GM18511 (cell line): ENCODE results near the gene TSHZ2.

ENCODE experiments used
- ATAC-seq: cut with Tn5 transposase; IDR thresholded peaks from one replicate; pipeline ENCODE4 v1.9.1; 2021; ENCODE audit warnings: mild to moderate bottlenecking, moderate library complexity; ENCODE audit not compliant: unreplicated experiment

The TSHZ2 gene

DNA sequence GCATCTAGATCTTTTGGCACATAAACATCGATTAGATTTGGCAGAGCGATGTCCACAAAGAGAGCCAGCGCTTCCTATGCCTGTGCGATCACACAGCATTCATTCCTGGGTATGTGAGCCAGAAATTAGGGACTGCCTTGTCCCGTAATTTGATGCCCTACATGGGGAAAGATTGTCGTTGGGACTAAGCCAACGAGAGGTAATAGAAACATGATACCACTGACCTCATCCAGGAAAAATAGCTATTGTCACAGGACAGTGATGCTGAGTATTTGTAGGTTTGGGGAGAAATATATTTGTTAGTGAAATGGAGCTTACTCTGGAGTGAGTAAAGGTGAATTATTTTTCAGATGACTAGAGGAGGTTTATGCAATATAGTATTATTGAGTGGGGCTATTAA is 154.0 kb downstream of the TSHZ2 start:
- no peak for ATAC-seq

DNA sequence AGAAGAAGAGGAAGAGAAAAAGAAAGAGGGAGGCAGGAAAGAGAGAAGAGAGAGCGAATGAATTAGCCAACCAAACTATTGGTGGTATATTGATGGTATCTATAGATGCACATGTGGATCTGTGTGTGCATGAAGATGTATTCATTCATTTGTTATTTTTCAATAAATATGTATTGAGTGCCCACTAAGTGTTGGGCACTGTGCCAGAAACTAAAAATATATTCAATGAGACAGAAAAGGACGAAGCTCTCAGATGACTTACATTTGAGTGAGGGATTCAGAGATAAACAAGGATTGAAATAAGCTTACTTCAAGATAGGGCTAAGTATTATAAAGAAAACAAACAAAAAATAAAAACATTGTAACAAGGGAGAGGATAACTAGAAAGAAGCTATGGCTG is 154.9 kb downstream of the TSHZ2 start:
- ATAC-seq, result no peak

DNA sequence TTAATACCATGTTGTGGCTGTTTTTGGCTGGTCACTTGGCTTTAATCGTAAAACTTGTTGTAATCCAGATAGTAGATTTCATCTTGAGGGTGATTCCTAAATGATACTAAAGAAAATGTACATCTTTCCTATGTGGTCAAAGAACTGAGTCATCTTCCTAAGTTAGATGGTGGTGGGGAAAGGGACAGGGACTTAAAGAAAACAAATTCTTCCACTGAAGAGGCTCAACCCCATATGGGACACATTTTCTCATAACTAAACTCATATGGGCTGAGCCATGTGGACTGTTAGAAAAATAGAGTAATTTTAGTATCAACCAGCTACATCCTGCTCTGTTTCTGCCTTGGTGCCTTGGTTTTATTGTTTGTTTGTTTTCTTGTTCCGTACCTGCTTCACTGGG is 155.8 kb downstream of the TSHZ2 start:
- ATAC-seq, result no peak

DNA sequence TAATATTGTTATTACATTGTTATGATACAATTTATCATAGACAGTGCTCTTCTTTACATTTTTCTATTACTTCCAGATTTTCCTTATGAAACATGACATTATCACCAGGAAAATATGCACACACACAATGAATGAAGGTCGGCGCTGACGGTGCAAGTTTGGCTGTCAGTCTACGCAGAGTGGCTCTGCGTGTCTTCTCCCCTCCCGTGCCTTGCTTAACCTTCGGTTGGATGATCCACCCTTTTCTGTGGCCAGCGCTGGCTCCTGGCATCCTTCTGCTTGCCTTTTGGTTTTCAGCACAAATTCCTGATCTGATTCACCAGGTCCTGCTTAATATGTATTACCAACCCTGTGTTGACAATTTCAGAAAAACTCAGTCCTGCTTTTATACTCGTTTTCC is 157.4 kb downstream of the TSHZ2 start:
- ATAC-seq, result no peak

DNA sequence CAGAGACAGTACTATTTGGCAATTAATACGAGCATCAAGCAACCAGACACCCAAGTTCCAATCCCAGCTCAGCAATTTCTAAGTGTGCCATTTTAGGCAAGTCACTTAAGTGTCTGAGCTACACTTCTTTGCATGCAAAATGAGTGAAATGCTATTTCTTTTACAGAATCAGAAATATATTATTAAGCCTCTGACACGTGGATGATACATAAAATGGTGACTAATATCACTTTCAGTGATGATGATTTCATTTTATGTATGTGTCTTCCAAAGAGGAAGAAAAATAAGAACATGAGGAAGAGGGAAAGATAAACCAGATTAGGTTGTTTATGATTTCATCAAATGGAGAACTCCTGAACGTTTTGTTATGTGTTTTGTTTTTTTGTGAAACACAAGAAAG is 158.6 kb downstream of the TSHZ2 start:
- ATAC-seq, result no peak

DNA sequence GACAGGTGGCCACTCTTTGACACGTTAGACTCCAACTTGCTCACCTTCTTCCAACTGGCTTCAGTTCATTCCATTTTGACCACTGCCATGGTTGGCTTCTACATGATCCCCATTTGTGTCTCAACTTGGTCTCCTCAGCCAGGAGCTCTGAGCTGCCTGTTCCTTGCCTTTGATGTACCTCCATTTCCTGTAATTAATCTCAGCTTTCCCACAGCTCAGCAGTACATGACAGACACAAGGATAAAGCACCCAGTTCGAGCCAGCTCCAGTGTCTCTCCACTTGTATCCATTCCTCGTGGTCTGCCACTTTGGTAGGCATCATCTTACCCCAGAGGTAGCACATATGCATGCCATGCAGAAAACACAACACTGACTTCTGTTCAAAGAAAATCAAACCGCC is 161.0 kb downstream of the TSHZ2 start:
- ATAC-seq, result no peak

DNA sequence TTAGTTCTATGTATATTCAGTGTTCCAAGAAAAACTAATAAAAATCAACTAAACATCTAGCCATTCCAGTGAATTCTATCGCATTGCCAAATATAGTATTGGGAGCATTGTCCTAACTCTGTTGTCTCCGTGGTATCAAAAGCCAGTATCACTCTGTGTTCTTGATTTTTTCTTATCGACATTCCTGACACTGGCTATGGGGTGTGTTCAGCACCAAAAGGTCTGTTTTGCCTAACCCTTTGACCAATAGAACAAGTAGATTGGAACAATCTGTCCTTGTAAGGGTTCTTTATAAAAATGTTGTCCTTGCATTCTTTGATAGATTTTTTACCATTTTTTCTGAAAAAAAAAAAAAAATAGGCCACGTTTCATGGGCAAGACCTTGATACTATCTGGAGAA is 161.5 kb downstream of the TSHZ2 start:
- ATAC-seq, result no peak

DNA sequence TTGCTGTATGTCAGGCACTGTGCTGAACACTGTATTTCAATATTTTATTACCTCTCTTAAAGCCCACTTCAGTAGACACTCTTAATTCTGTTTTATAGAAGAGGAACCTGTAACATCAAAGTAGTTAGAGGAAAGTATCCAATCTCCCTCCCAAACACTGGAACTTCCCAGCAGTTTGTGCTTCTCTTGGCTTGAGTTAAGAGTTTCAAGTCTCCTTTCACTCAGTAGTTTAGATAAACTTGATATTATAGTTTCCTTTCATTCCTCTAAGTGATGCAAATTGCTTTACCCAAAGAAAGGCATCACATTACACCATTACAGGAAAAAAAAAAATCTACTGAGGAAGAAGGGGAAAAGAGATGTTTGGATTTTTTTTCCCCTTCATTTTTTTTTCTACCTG is 164.3 kb downstream of the TSHZ2 start:
- no peak for ATAC-seq

DNA sequence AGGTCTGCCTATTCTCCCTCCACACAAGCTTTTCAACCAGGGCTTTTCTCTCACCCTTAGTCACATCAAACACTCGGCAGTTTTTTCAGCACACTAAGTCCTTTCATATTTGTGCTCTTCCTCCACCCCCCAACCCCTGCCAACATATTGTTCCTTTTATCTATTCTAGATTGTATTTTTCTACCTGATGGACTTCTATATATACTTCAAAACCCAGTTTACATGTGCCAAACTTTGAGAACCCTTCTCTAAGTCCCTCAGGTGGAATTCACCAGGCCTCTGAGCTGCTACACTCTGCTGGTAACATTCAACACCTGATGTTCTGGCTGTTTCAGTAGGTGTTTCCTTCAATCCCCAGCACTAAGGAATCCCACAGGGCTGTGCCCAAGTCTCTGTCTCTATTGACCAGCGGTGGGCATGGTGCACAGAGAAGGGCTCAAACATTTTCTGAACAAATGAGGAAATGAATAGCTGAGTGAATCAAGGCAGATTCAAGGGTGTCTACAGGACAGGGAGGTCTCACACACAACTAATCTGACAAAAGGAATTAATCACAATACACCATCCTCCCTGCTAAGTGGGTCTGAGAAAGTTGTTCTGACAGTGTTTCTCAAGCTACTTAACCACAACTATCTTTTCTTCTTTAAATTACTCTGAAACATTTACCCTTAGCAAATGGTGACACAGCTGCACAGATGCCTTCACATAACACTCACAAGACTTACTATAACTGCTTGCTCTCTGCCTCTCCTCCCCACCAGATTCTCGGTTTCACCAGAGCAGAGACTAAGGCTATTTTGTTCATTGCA is 166.5 kb downstream of the TSHZ2 start:
- ATAC-seq, result peak; percentile 91

DNA sequence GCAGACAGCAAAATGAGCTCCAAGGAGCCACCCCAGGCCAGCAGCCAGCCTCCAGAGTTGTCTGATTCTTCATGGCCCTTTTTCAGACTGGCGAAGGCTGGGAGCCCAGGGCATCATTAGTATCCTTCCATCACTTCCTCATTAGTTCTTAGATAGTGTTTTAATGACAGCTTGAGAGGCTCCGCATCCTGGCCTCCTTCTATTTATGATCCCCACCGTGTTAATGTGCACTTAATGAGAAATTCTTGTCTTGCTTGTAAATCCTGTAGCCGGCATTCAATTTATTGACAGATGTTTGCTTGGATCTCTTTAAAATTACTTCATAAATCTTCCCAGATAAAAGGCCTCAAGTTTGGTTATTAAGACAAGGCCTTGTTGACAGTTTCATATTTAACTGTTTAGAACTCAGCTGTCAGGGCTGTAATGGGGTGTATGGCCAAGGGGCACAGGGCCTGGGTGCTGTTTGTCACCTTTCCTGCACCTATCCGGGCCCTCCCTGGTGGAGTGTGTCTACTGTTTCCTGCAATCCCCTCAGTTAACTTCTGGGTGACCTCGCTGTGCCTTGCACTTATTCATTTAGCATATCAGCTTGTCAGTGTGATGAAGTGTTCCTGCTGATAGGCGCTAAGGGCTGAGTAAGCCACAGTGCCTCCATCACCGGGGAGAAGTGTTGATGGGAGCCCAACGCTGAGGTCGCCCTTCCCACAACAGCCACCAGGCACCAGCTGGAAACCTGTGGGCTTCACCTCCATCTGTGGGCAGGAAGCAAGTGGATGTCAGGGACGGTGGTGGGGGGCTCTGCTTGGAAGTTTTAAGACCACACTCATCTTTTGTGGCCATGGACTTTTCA is 169.3 kb downstream of the TSHZ2 start:
- ATAC-seq, result no peak

DNA sequence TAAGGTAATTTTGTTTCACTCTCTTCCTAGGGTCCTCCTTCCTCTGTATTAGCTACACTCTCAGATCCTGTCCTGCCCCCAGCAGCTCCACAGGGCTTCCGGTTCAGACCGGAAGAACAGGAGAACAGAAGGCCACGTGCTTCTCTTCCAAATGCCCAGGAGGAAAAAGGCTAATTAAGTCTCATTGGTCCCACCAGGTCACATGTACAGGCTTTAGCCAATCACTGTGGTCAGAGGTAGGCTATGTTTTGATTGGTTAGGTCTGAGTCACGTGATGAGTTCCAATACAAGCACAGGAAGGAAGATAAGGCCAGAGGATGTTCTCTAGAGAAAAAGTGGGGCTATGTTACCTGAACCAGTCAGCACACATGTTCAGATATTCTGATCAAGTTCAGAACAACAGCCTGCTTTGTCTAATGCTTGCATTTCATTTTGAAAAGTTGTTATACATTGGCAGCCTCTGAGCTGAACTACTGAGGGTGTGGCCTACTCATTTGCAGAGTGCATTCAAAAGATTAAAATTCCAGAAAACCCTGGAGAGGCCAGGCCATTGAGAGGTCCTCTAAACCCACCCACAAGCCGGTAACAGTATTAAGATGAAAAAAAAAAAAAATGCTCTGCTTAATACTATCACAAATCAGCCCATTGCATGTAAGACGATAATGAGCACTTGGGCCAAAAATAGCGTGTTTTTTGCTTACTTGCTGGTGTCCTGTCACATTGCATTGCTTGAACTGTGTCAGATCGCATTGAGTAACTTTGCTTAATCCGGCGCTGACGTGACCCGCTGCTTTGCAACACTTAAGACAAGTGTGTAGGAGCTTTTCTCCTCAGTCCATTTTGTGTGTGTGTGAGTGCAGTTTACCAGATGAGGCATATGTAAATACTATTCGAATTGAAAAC is 170.3 kb downstream of the TSHZ2 start:
- no peak for ATAC-seq

DNA sequence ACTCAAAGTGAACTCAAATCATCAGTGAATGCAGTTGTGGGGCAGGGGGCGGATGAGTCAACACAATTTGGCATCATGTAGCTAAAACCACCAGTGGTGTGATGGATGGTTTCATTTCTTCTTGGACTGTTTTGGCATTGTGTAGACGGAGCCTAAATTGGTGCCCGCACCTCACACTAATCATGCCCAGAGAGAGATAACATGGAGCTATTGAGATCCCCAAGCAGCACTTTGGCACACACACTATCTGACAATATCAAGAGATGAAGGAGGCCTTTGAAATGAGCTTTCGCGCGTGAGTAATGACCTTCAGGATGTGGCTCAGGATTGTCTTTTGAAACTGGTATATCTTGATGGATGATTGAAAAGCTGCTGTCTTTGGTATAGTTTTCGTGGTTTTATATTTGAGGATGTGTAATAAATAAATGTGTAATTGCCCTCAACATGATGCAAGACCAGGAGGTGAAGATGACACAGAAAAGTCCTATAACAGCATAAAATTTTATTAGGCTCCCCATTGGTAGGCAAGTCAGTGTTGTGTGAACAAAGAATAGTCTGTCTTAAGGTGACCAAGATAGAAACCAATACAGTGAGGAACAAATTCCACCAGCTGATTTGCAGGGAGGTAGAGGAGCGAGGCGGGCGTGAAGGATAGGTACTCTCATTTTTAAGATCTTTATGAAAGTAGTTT is 174.2 kb downstream of the TSHZ2 start:
- no peak for ATAC-seq

DNA sequence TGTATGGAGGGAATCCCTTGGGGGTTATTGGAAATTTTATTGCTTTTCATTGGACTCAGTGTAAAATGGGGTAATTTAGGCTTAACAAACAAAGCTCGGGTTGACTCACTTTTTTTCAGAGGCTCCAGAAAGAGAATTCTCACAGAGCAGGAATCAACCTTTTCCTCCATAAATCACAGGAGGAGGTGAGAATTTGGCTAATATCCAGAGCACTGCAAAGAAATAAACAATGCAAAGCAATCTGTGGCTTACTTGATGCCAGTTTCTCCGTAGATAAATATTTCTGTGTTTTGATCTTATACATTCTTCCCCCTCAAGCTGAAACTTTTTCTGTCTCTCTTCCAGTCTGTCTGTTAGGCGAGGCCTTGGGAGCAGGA is 176.6 kb downstream of the TSHZ2 start:
- ATAC-seq, result no peak

DNA sequence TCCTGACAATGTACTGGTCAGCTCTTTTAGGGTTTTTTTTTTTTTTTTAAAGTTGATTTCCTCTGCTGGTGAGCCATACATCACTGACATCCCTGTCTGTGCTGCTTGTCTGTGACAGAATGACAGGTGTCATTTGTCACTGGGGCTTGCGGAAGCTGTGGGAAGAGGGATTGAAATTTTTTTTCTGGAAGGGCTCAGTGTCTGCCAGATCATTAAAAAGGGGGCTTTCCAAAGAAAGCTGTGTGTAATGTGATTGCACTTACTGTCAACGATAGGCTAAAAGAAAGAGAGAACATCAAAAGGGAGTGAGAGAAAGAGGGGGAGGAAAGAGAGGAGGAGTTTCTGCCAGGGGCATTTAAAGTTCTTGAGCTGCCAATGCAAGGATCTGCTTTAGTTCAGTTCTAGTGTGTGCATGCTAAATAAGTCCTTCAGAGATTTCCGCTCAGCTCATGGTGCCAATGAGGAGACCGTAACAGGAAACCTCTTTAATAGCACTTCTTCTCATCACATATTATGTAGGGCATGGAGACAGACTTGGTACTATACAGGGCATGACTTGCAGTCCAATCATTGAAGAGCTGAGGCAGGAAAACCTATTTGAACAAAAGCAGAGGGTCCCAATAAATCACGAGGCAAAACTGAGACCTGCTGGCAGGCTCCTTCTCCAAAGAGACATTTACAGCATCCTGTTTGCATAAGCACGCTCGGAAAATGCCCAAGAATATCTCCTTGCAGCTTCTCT is 177.2 kb downstream of the TSHZ2 start:
- ATAC-seq, result no peak

DNA sequence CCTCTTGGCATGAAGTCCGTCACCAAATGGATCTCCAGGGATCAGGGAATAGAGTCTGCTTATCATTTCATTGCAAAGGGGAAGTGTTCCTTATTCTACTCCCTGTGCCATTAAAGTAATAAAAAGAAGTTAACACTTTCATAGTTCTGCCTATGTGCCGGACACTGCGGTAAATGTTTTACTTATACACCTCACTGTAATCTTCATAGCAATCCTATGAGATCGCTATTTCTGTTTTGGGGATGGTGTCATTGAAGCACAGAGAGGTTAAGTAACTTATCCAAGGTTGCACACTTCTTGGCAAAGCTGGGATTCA is 177.7 kb downstream of the TSHZ2 start:
- no peak for ATAC-seq

DNA sequence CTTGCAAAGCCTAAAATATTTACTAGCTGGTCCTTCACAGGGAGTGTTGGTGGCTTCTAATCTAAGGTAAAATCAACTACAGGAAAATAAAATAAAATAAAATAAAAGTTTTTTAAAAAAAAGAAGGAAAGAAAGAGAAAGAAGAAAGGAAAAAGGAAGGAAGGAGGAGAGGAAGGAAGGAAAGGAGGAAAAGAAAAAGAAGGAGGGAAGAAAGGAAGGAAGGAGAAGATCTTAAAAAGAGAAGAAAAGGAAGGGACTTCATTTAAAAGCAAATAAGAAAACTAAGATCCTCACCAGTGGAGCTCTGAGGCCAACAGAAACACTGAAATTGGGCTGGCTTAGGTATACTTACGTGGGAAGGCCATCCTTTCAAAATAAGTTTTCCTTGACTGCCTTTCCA is 178.4 kb downstream of the TSHZ2 start:
- ATAC-seq, result no peak

DNA sequence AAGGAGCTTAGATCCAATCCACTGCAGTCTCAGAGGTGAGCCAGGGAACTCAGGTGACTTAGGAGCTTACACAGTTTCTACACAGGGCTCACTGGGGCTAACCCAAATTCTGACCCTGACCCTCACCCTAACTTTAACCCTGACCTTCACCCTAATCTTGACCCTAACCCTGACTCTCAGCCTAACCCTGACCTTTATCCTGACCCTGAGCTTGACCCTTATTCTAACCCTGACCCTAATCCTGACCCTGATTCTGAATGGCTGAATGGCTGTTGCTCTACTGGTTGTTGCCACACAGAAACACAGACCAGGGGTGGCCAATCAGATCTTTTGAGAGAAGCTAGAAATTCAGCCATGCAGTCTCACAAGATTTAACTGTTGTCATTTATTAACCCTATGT is 180.1 kb downstream of the TSHZ2 start:
- ATAC-seq, result no peak

DNA sequence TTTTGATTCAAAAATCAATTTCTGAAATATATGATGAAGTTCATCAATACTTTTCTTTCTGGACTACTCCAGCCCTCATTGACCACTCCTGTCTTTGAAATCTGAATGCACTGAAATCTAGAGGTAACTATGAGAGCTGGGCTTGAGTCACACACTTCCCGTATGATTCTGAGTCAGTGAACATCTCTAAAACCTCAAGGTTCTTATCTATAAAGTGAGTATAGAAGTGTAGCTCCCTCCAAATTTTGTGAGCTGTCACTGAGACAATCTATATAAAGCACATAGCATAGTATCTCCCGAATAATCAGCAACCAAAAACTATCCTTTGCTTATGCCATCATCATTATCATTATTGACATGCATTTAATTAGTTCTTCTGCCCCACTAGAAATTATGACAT is 182.4 kb downstream of the TSHZ2 start:
- no peak for ATAC-seq

DNA sequence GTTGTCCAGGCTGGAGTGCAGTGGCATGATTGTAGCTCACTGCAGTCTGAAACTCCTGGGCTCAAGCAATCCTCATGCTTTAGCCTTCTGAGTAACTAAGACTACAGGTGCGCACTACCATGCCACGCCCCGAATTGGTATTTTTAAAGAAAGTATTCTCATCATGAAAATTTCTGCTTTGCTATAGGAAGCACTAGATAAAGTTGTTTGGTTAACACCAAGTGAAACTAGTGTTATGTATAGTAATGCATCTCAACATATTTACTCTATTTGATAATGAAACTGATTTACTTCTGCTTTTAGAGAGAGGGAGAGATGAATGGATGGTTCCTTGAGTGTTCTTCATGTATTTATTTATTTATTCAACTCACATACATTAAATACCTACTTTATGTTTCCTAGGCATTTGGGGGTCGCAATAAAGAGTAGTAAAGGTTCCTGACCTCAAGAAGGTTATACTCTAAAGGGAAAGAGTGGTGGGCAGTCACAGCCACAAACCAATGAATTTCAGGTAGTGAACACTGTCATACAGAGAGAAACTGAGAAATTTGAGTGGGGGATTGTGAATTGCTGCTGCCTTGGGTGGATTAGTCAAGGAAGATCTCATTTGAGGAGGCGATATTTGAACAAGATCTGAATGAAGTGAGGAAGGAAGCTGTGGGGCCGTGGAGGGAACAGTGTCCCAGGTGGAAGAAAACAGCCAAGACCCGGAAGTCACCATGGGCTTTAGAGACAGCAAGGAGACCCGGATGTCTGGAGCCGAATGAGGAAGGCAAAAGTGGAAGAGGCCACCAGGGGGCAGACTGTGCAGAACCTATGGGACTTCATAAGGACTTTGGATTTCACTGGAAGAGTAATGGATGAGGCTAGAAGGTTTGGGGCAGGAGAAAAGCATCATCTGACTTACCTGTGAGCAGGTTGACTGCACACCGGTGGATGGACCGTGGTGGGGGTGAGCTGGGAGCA is 185.6 kb downstream of the TSHZ2 start:
- peak; percentile 79 for ATAC-seq
